Mesendoderm (in vitro differentiated cells): ENCODE results near the gene ARHGEF38.
"Not testable (repeated sequence)": the region's sequence is repeated elsewhere in the genome, so short reads cannot be mapped to it uniquely, and the experiment has no call there.

Experiments
- DNase-seq: peaks from one replicate; pipeline ENCODE4 v3.0.0; 2013
- H2AK5ac ChIP-seq: 2 replicates; pipeline ENCODE4 v1.6.1; 2013; ENCODE audit warnings: low read length, inconsistent platforms
- H2BK120ac ChIP-seq: 2 replicates; pipeline ENCODE4 v1.6.1; 2013; ENCODE audit warnings: low read depth, mild to moderate bottlenecking, low read length, moderate library complexity, mixed read lengths
- H2BK15ac ChIP-seq: replicated peaks from 2 replicates; pipeline ENCODE4 v1.6.1; 2013; ENCODE audit warnings: low read depth, mild to moderate bottlenecking, moderate library complexity
- H2BK5ac ChIP-seq: 2 replicates; pipeline ENCODE4 v1.6.1; 2013; ENCODE audit warnings: low read length, inconsistent platforms
- H3K18ac ChIP-seq: 2 replicates; pipeline ENCODE4 v1.6.1; 2013; ENCODE audit warnings: mild to moderate bottlenecking, low read length, mixed read lengths
- H3K23ac ChIP-seq: one replicate; pipeline ENCODE4 v1.6.1; 2013; ENCODE audit warnings: low read length
- H3K27ac ChIP-seq: 2 replicates; pipeline ENCODE4 v1.5.1; 2013; ENCODE audit warnings: low read depth, mild to moderate bottlenecking, inconsistent platforms, low read length, moderate library complexity
- H3K27me3 ChIP-seq: 2 replicates; pipeline ENCODE4 v1.6.1; 2013; ENCODE audit warnings: low read length, control low read depth, mild to moderate bottlenecking, inconsistent platforms; ENCODE audit not compliant: insufficient read depth, poor library complexity
- H3K36me3 ChIP-seq: 2 replicates; pipeline ENCODE4 v1.6.1; 2013; ENCODE audit warnings: low read length, inconsistent platforms; ENCODE audit not compliant: control insufficient read depth, insufficient read depth
- H3K4ac ChIP-seq: one replicate; pipeline ENCODE4 v1.6.1; 2013; ENCODE audit warnings: low read depth, mild to moderate bottlenecking, low read length, moderate library complexity
- H3K4me1 ChIP-seq: 2 replicates; pipeline ENCODE4 v1.6.1; 2013; ENCODE audit warnings: low read depth, low read length, inconsistent platforms; ENCODE audit not compliant: control insufficient read depth
- H3K4me2 ChIP-seq: 2 replicates; pipeline ENCODE4 v1.6.1; 2013; ENCODE audit warnings: low read length
- H3K4me3 ChIP-seq: 2 replicates; pipeline ENCODE4 v1.5.1; 2013; ENCODE audit warnings: mild to moderate bottlenecking, low read length
- H3K56ac ChIP-seq: one replicate; pipeline ENCODE4 v1.6.1; 2013; ENCODE audit warnings: low read length
- H3K79me1 ChIP-seq: 2 replicates; pipeline ENCODE4 v1.6.1; 2013; ENCODE audit warnings: low read length, inconsistent platforms
- H3K79me2 ChIP-seq: 2 replicates; pipeline ENCODE4 v1.6.1; 2013; ENCODE audit warnings: mild to moderate bottlenecking, low read length; ENCODE audit not compliant: control insufficient read depth, insufficient read depth
- H3K9ac ChIP-seq: 2 replicates; pipeline ENCODE4 v1.6.1; 2013; ENCODE audit warnings: low read length, inconsistent platforms
- H4K5ac ChIP-seq: one replicate; pipeline ENCODE4 v1.6.1; 2013; ENCODE audit warnings: low read length
- H4K8ac ChIP-seq: one replicate; pipeline ENCODE4 v1.6.1; 2013; ENCODE audit warnings: low read depth, mild to moderate bottlenecking, control low read depth, low read length, moderate library complexity
- WGBS: extraction: QIAGEN DNeasy Blood & Tissue Kit; methylation state at CpG from one replicate; pipeline ENCODE4 v1.1.7; 2013; ENCODE audit warnings: low lambda C conversion rate, missing lambda C conversion rate; ENCODE audit not compliant: insufficient coverage; ENCODE audit errors: extremely low coverage; 5-methylcytosine and 5-hydroxymethylcytosine counted together

The ARHGEF38 gene

DNA sequence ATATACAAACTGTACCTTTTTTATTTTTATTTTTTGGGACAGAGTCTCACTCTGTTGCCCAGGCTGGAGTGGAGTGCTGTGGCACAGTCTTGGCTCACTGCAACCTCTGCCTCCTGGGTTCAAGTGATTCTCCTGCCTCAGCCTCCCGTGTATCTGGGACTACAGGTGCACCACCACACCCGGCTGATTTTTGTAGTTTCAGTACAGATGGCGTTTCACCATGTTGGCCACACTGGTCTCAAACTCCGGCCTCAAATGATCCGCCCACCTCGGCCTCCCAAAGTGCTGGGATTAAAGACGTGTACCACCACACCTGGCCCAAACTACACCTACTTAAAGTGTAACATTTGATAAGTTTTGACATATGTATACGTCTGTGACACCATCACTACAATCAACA, 143.4 kb downstream of the ARHGEF38 start:
- not testable (repeated sequence) for H3K36me3 ChIP-seq, H3K4me3 ChIP-seq, H3K9ac ChIP-seq, H3K79me2 ChIP-seq, H4K8ac ChIP-seq, H3K23ac ChIP-seq, DNase-seq, H3K4me2 ChIP-seq, H4K5ac ChIP-seq, H2BK15ac ChIP-seq, H3K27me3 ChIP-seq, H3K27ac ChIP-seq, H3K79me1 ChIP-seq, H2BK5ac ChIP-seq, H2BK120ac ChIP-seq, H3K56ac ChIP-seq, H2AK5ac ChIP-seq, H3K4me1 ChIP-seq, H3K4ac ChIP-seq, H3K18ac ChIP-seq
- WGBS = no CpG with 5 or more reads among the region's 8 CpGs

DNA sequence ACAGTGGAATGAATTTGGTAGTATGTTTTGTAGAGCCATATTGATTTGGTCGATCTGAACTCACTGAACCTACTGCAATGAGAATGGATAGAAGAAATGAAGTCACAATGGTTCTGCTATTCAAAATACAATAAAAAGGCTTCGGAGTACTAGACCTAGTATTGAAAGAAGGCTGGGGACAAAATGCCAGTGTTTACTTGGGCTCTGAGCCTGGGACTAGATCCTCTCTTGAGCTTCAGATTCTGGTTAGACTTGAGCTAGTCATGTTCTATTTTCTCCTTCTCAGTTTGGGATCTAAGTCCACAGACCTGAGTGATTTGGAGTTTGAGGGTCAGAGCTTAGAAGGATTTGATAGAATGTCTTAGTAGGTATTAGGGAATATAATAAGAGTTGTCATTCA, 146.2 kb downstream of the ARHGEF38 start:
- WGBS = no CpG with 5 or more reads among the region's 2 CpGs
- no peak overlapping the region for H2BK120ac ChIP-seq

DNA sequence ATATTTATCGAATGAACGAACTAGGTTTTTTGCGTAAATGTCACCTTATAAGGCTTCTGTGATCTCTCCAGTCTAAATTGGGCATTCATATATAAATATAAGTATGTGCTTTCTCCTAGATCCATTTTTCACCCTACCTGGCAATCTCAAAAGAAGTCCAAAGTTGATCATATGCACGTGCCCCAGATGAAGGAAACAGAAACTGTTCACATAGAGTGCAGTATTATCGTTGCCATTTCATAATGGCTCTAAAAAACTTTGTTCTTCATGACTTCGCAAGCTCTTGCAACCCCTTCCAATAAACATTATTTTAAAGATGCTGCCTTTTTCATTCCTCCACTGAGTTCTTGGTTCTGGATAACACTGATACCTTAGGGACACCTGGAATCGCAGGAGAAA, 155.4 kb downstream of the ARHGEF38 start:
- no peak overlapping the region for H3K18ac ChIP-seq
- H3K27me3 ChIP-seq = no peaks in the 10 kb centered on the region
- H3K4me3 ChIP-seq = peak overlapping the region; percentile 32
- WGBS = no CpG with 5 or more reads among the region's 7 CpGs
- peak overlapping the region; percentile 84 for H3K9ac ChIP-seq
- no peaks in the 10 kb centered on the region for H3K36me3 ChIP-seq
- no peak overlapping the region for H3K23ac ChIP-seq
- no peaks in the 10 kb centered on the region for H3K4me1 ChIP-seq
- no peak overlapping the region for H3K27ac ChIP-seq
- no peak overlapping the region for H2AK5ac ChIP-seq
- DNase-seq = no peak
- peaks cover 9% of the 10 kb centered on the region for H3K79me1 ChIP-seq
- H4K5ac ChIP-seq = no peak overlapping the region
- no peak overlapping the region for H2BK15ac ChIP-seq
- H2BK120ac ChIP-seq = no peak overlapping the region
- no peak overlapping the region for H2BK5ac ChIP-seq
- no peak overlapping the region for H4K8ac ChIP-seq
- H3K56ac ChIP-seq = peak overlapping the region; percentile 91
- peaks cover 14% of the 10 kb centered on the region for H3K79me2 ChIP-seq
- no peak overlapping the region for H3K4ac ChIP-seq
- peak overlapping the region; percentile 56 for H3K4me2 ChIP-seq

More for the DNA sequence above, 146.2 kb downstream of the ARHGEF38 start:
- no peak overlapping the region for H3K18ac ChIP-seq
- H3K79me1 ChIP-seq = no peaks in the 10 kb centered on the region
- no peak overlapping the region for H4K8ac ChIP-seq
- no peaks in the 10 kb centered on the region for H3K27me3 ChIP-seq
- no peaks in the 10 kb centered on the region for H3K79me2 ChIP-seq
- no peaks in the 10 kb centered on the region for H3K4me1 ChIP-seq
- H3K27ac ChIP-seq = no peak overlapping the region
- no peak overlapping the region for H3K56ac ChIP-seq
- no peak overlapping the region for H3K4me2 ChIP-seq
- no peak overlapping the region for H2BK5ac ChIP-seq
- no peak overlapping the region for H3K9ac ChIP-seq
- no peak overlapping the region for H3K4me3 ChIP-seq
- no peaks in the 10 kb centered on the region for H3K36me3 ChIP-seq
- no peak overlapping the region for H3K23ac ChIP-seq
- no peak overlapping the region for H4K5ac ChIP-seq
- H2AK5ac ChIP-seq = no peak overlapping the region
- no peak for DNase-seq
- H2BK15ac ChIP-seq = no peak overlapping the region
- H3K4ac ChIP-seq = no peak overlapping the region

DNA sequence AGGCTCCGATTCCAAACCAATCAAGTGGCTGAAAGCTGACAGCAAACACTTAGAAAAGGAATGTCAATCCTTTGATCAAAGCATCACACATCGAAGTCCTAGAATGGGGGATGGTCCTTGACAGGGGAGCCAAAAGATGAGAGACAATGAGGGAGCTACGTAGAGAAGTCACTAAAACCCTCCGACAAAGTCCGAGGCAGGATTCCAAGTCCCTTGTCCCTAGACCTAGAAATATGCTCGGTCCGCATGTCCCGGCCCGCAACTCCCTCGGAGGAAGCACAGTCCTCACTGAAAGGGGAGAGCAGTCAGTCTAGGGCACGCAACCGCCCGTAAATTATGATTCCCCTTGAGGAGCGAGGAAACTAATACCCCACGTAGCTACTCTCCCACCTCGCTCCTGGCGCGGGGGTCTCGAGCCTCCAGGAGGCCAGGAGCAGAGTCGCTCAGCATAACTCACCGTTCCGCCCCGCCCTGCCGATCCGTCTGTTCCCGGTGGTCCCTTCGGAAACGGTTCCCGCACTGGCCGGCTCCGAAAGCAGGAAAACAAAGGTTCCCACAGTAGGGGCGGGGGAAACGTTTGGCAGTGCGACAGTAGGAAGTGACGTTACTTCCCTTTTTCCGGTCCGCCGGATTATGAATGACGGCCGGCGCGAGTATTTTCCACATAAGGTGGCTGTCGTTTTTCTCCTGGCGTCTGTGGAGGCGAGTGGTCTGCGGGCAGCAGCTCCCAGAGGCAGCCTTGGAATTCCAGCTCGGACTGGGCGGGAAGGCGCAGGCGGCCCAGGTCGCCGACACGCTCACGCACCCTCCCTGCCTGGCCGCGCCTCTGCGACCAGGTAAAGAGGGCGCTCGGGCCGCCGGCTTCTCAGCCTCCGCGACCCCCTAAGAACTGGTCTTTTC, 156.0 kb downstream of the ARHGEF38 start, which contains the start of the genes GSTCD and INTS12:
GSTCD (plus strand) TSS at position 604 of the 900 bp plus-strand sequence. CDS start 8,830 bp downstream, outside the sequence.
INTS12 (minus strand) TSS at position 509 of the 900 bp plus-strand sequence. CDS start 8,684 bp downstream, outside the sequence.
- H3K79me1 ChIP-seq = peaks cover 9% of the 10 kb centered on the region
- H2BK120ac ChIP-seq = no peak within 1 kb of the TSS
- H4K8ac ChIP-seq = no peak within 1 kb of the TSS
- no peaks in the 10 kb centered on the region for H3K27me3 ChIP-seq
- peaks cover 16% of the 10 kb centered on the region for H3K79me2 ChIP-seq
- peak within 1 kb of the TSS; percentile 65 for H3K4me3 ChIP-seq
- DNase-seq = peak; percentile 97
- peak within 1 kb of the TSS; percentile 91 for H3K56ac ChIP-seq
- H4K5ac ChIP-seq = no peak within 1 kb of the TSS
- no peak within 1 kb of the TSS for H3K4ac ChIP-seq
- H2BK15ac ChIP-seq = no peak within 1 kb of the TSS
- peak within 1 kb of the TSS; percentile 84 for H3K9ac ChIP-seq
- WGBS = no CpG with 5 or more reads among the region's 63 CpGs
- no peak within 1 kb of the TSS for H2BK5ac ChIP-seq
- peak within 1 kb of the TSS; percentile 56 for H3K4me2 ChIP-seq
- H3K36me3 ChIP-seq = no peaks in the 10 kb centered on the region
- peak within 1 kb of the TSS; percentile 48 for H3K27ac ChIP-seq
- H3K23ac ChIP-seq = no peak within 1 kb of the TSS
- no peaks in the 10 kb centered on the region for H3K4me1 ChIP-seq
- no peak within 1 kb of the TSS for H2AK5ac ChIP-seq
- H3K18ac ChIP-seq = peak within 1 kb of the TSS; percentile 36

DNA sequence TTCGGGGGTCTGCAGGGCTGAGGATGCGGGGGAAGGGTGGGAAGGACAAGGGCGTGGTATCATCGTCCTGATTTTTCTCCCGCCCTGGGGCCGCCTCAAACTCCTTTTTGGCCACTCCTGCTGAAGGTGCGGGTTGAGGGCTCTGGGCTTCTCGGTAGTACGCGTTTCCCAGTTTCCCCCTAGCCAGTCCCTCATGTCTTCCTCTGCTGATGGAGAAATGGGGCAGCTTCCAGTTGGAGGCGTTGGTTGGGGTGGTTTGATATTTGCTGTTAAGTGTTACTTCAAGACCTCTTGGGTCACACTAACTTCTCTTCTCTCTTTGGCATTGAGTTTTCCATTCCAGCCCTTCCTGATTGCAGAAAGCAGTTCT, 156.6 kb downstream of the ARHGEF38 start:
- Histone ChIP-seq H4K5ac (no peak overlapping the region), H3K27ac (peak overlapping the region; percentile 48), H3K56ac (peak overlapping the region; percentile 89), H3K18ac (peak overlapping the region; percentile 36), H3K4me1 (no peaks in the 10 kb centered on the region), H3K79me2 (peaks cover 16% of the 10 kb centered on the region), H3K9ac (peak overlapping the region; percentile 73), H3K27me3 (no peaks in the 10 kb centered on the region), H3K23ac (no peak overlapping the region), H2BK120ac (no peak overlapping the region), H2BK5ac (no peak overlapping the region), H2AK5ac (no peak overlapping the region), H2BK15ac (no peak overlapping the region), H3K4me3 (peak overlapping the region; percentile 65), H3K4me2 (peak overlapping the region; percentile 27), H3K4ac (no peak overlapping the region), H3K79me1 (peaks cover 9% of the 10 kb centered on the region), H3K36me3 (no peaks in the 10 kb centered on the region), H4K8ac (no peak overlapping the region)
- DNase-seq = peak; percentile 73
- WGBS = no CpG with 5 or more reads among the region's 11 CpGs
